ENCODE data around the gene FBXO24. TPM values are rescaled to one million over a fixed set of nuclear protein-coding genes. Genes with fewer than 3 reads are reported as not detected.

FBXO24 gene
- polyA plus RNA-seq, 1 of the 3 experiments (the other 2 are of a cell fraction) = 0.94 TPM

- 96% methylated on average over 21 of the region's 30 CpGs for WGBS (ENCODE audit: low lambda C conversion rate)
- TF ChIP-seq NRF1 (IDR thresholded peaks at IDR 0.05; ENCODE audit: low read depth, low read length) (no peak), FOXM1 (IDR thresholded peaks at IDR 0.05; ENCODE audit: low read depth) (no peak), MXI1 (IDR thresholded peaks at IDR 0.05; ENCODE audit: low read depth, low read length) (no peak), PBX3 (IDR thresholded peaks at IDR 0.05) (no peak), MEF2A (IDR thresholded peaks at IDR 0.05; ENCODE audit: borderline replicate concordance, low read depth) (no peak), FOSL2 (IDR thresholded peaks at IDR 0.05; ENCODE audit: borderline replicate concordance, low read depth) (no peak), GABPA (IDR thresholded peaks at IDR 0.05; ENCODE audit: low read depth) (no peak)
- CTCF ChIA-PET = interaction anchor here (1.0 to 2.0 kb wide), 6 partner anchors 9 to 90 kb away, joined by 3 to 5 read pairs (median 4); no protein-coding TSS in a partner anchor
These were observed 13.0 kb upstream of the FBXO24 start for GRCh38 chr7:100572949-100573675.

GRCh38 chr7:100573691-100574361 is 12.3 kb upstream of the FBXO24 start, which contains the start of gene SAP25:
TSS of gene SAP25 (minus strand) at chr7:100573900. CDS start at chr7:100573742, 158 bp downstream.
- POLR2A ChIA-PET = no interaction called here
- no peak within 1 kb of the TSS for H3K4me2 ChIP-seq
- peaks cover 14 to 42% of the 10 kb centered on the region in 2 experiments for H3K36me3 ChIP-seq (replicated peaks in 1 of 2; ENCODE audit: control insufficient read depth in 1 of 2, insufficient read depth in 2 of 2, low read length in 1 of 2)
- no peaks in the 10 kb centered on the region for H3F3A ChIP-seq (replicated peaks; ENCODE audit: insufficient read depth)
- no peak within 1 kb of the TSS for H3K4me3 ChIP-seq (ENCODE audit: low read depth in 2 of 2, low read length in 1 of 2)
- no peak within 1 kb of the TSS for H2AFZ ChIP-seq (ENCODE audit: low read depth)
- H3K27ac ChIP-seq (ENCODE audit: low read depth in 2 of 2, low read length in 1 of 2) = no peak within 1 kb of the TSS
- WGBS (ENCODE audit: low lambda C conversion rate) = 96% methylated on average over 51 of the region's 70 CpGs
- no peaks in the 10 kb centered on the region for H3K27me3 ChIP-seq (ENCODE audit: insufficient read depth)
- DNase-seq = peak; percentile 54
- no peaks in the 10 kb centered on the region for H3K9me3 ChIP-seq
- H3K79me2 ChIP-seq (ENCODE audit: insufficient read depth) = no peaks in the 10 kb centered on the region
- no peaks in the 10 kb centered on the region for H4K20me1 ChIP-seq (ENCODE audit: insufficient read depth)
- H3K9ac ChIP-seq = no peak within 1 kb of the TSS
- TF ChIP-seq POLR2AphosphoS5 (IDR thresholded peaks at IDR 0.05; ENCODE audit: low read depth, low read length) (no peak), CTCF (IDR thresholded peaks at IDR 0.05) (peak; percentile 28)
- peaks cover 0 to 20% of the 10 kb centered on the region in 2 experiments; a peak in 1 of 4 replicates for H3K4me1 ChIP-seq (ENCODE audit: control insufficient read depth in 1 of 2, insufficient read depth in 2 of 2, low read depth in 1 of 2, low read length in 1 of 2)
- CTCF ChIA-PET = interaction anchor here (1.0 to 1.9 kb wide), 5 partner anchors 9 to 91 kb away, joined by 3 to 5 read pairs (median 5); partner anchors contain the start of gene NYAP1
- H3K9me2 ChIP-seq = no peaks in the 10 kb centered on the region

More at GRCh38 chr7:100572949-100573675, 13.0 kb upstream of the FBXO24 start:
- Histone ChIP-seq H3K4me3 (ENCODE audit: low read depth in 2 of 2, low read length in 1 of 2) (no peak overlapping the region), H3K27me3 (ENCODE audit: insufficient read depth) (no peaks in the 10 kb centered on the region), H3K4me2 (no peak overlapping the region), H2AFZ (ENCODE audit: low read depth) (no peak overlapping the region), H3K9me2 (no peaks in the 10 kb centered on the region), H3K9ac (no peak overlapping the region), H3K27ac (ENCODE audit: low read depth in 2 of 2, low read length in 1 of 2) (no peak overlapping the region), H3K79me2 (ENCODE audit: insufficient read depth) (no peaks in the 10 kb centered on the region), H3K4me1 (ENCODE audit: control insufficient read depth in 1 of 2, insufficient read depth in 2 of 2, low read depth in 1 of 2, low read length in 1 of 2) (peaks cover 0 to 25% of the 10 kb centered on the region in 2 experiments; a peak in 1 of 4 replicates), H4K20me1 (ENCODE audit: insufficient read depth) (no peaks in the 10 kb centered on the region), H3K36me3 (replicated peaks in 1 of 2; ENCODE audit: control insufficient read depth in 1 of 2, insufficient read depth in 2 of 2, low read length in 1 of 2) (peaks cover 14 to 36% of the 10 kb centered on the region in 2 experiments), H3F3A (replicated peaks; ENCODE audit: insufficient read depth) (no peaks in the 10 kb centered on the region), H3K9me3 (no peaks in the 10 kb centered on the region)
- POLR2A ChIA-PET = interaction anchor here (2.7 kb wide), 1 partner anchor 13 kb away, joined by 19 read pairs; the partner anchor contains the start of genes FBXO24 and LRCH4
- peak; percentile 37 for DNase-seq
